Measurements from ENCODE around the gene TNFRSF8. TPM values are rescaled to one million over a fixed set of nuclear protein-coding genes. Genes with fewer than 3 reads are reported as not detected.

TNFRSF8 gene
- total RNA-seq, 1 experiment from 2014 or later: 2.9 TPM

- Histone ChIP-seq H3K27ac (ENCODE audit: insufficient read length, low read depth, low read length) (no peak overlapping the region), H2AFZ (ENCODE audit: low read length) (no peak overlapping the region), H2BK20ac (ENCODE audit: low read depth, low read length, poor library complexity, severe bottlenecking) (no peak overlapping the region), H3K79me1 (ENCODE audit: insufficient read depth, low read depth, low read length, poor library complexity, severe bottlenecking) (no peaks in the 10 kb centered on the region), H3K9ac (ENCODE audit: extremely low read depth, insufficient read length, low read length) (no peak overlapping the region), H3K14ac (ENCODE audit: insufficient read depth, low read length) (no peak overlapping the region), H2AK5ac (ENCODE audit: insufficient read length, low read length) (no peak overlapping the region), H3K23me2 (ENCODE audit: insufficient read length, low read depth, low read length, poor library complexity, severe bottlenecking) (peaks cover 3% of the 10 kb centered on the region), H3K4me1 (ENCODE audit: insufficient read depth, low read length) (peaks cover 8% of the 10 kb centered on the region; the same call in 1 of the 2 replicates), H3K18ac (ENCODE audit: insufficient read length, low read depth, low read length) (no peak overlapping the region), H2BK12ac (ENCODE audit: insufficient read length, low read depth, low read length) (no peak overlapping the region), H4K20me1 (ENCODE audit: control insufficient read depth, insufficient read depth, insufficient read length) (no peaks in the 10 kb centered on the region), H3K56ac (ENCODE audit: insufficient read length, low read depth, low read length) (no peak overlapping the region), H3K23ac (ENCODE audit: insufficient read length, low read depth, low read length) (no peak overlapping the region), H4K8ac (replicated peaks; ENCODE audit: insufficient read length, low read depth, low read length) (no peak overlapping the region), H3T11ph (ENCODE audit: low read length) (no peak overlapping the region), H3K79me2 (ENCODE audit: insufficient read depth, low read length) (no peaks in the 10 kb centered on the region), H3K4ac (ENCODE audit: low read depth, low read length) (no peak overlapping the region), H2BK15ac (ENCODE audit: low read depth, low read length) (no peak overlapping the region), H3K9me3 (ENCODE audit: control insufficient read depth, low read depth, low read length) (no peaks in the 10 kb centered on the region), H3K4me2 (ENCODE audit: insufficient read depth, insufficient read length, low read length) (no peak overlapping the region), H2BK120ac (ENCODE audit: low read depth, low read length, poor library complexity, severe bottlenecking) (no peak overlapping the region), H4K5ac (ENCODE audit: insufficient read length, low read depth, low read length) (no peak overlapping the region), H3K27me3 (ENCODE audit: insufficient read depth, low read length) (no peaks in the 10 kb centered on the region; the same call in 1 of the 2 replicates), H2BK5ac (ENCODE audit: insufficient read length, low read length) (no peak overlapping the region), H4K91ac (ENCODE audit: insufficient read length, low read depth, low read length) (no peak overlapping the region)
- no peak for DNase-seq
- Mint-ChIP-seq H3K9me3 (no peaks in the 10 kb centered on the region; a peak in 1 of 5 replicates), H3K36me3 (ENCODE audit: insufficient read depth in 1 of 3, low read depth in 3 of 3) (no peaks in the 10 kb centered on the region; a peak in 1 of 7 replicates), H3K4me3 (no peak overlapping the region), H3K4me1 (peaks cover 18 to 21% of the 10 kb centered on the region in 2 experiments), H3K27me3 (ENCODE audit: low read depth) (peaks cover 29% of the 10 kb centered on the region), H3K27ac (no peak overlapping the region; a peak in 1 of 7 replicates)
- no peak for TF ChIP-seq CTCF (conservative IDR thresholded peaks at IDR 0.05)
- no CpG with 5 or more reads among the region's 11 CpGs for WGBS (ENCODE audit: extremely low coverage, insufficient read length, low lambda C conversion rate)
Measured at GRCh38 chr1:12162459-12163137, 99.5 kb downstream of the TNFRSF8 start.
